ENCODE results near the gene SLC35E4.
A peak's percentile ranks its signal among the peaks of the same experiment; 100 is the strongest.

SLC35E4 gene

GRCh38 chr22:30685178-30685577 is 49.6 kb downstream of the SLC35E4 start:
- Histone ChIP-seq H3K4me1 (ENCODE audit: control insufficient read depth, insufficient read depth, low read length) (peaks cover 1% of the 10 kb centered on the region; the same call in 1 of the 2 replicates), H3K27me3 (ENCODE audit: control insufficient read depth, insufficient read depth, low read length) (no peaks in the 10 kb centered on the region), H3K4me3 (ENCODE audit: low read length) (no peak overlapping the region), H3K36me3 (ENCODE audit: control insufficient read depth, insufficient read depth, low read length) (no peaks in the 10 kb centered on the region), H3K27ac (ENCODE audit: low read length) (no peak overlapping the region), H3K9me3 (ENCODE audit: control insufficient read depth, insufficient read depth, low read length) (no peaks in the 10 kb centered on the region; the same call in 1 of the 2 replicates)
- DNase-seq (ENCODE audit: low read depth, low spot score): no peak
- WGBS (ENCODE audit: insufficient coverage, insufficient read length): no CpG with 5 or more reads among the region's 7 CpGs

- Histone ChIP-seq H3K4me1 (ENCODE audit: control insufficient read depth, insufficient read depth, low read length) (no peaks in the 10 kb centered on the region), H3K36me3 (ENCODE audit: control insufficient read depth, insufficient read depth, low read length) (no peaks in the 10 kb centered on the region), H3K27me3 (ENCODE audit: control insufficient read depth, insufficient read depth, low read length) (no peaks in the 10 kb centered on the region), H3K9me3 (ENCODE audit: control insufficient read depth, insufficient read depth, low read length) (no peaks in the 10 kb centered on the region; the same call in 1 of the 2 replicates), H3K27ac (ENCODE audit: low read length) (no peak overlapping the region), H3K4me3 (ENCODE audit: low read length) (no peak overlapping the region)
- WGBS (ENCODE audit: insufficient coverage, insufficient read length): no CpG with 5 or more reads among the region's 4 CpGs
- no peak for DNase-seq (ENCODE audit: low read depth, low spot score)
These were observed 51.8 kb downstream of the SLC35E4 start for GRCh38 chr22:30687358-30687757.

- no CpG with 5 or more reads among the region's 1 CpG for WGBS (ENCODE audit: insufficient coverage, insufficient read length)
- 0 out of 2 replicates have a peak, but pooled peaks cover 1% of the 10 kb centered on the region for H3K4me1 ChIP-seq (ENCODE audit: control insufficient read depth, insufficient read depth, low read length)
- no peak overlapping the region for H3K27ac ChIP-seq (ENCODE audit: low read length)
- H3K9me3 ChIP-seq (ENCODE audit: control insufficient read depth, insufficient read depth, low read length): no peaks in the 10 kb centered on the region
- no peak overlapping the region for H3K4me3 ChIP-seq (ENCODE audit: low read length)
- no peaks in the 10 kb centered on the region for H3K27me3 ChIP-seq (ENCODE audit: control insufficient read depth, insufficient read depth, low read length)
- no peak for DNase-seq (ENCODE audit: low read depth, low spot score)
- no peaks in the 10 kb centered on the region for H3K36me3 ChIP-seq (ENCODE audit: control insufficient read depth, insufficient read depth, low read length)
These were observed 54.0 kb downstream of the SLC35E4 start for GRCh38 chr22:30689622-30690021.

GRCh38 chr22:30691204-30691603 is 55.6 kb downstream of the SLC35E4 start:
- Histone ChIP-seq H3K36me3 (ENCODE audit: control insufficient read depth, insufficient read depth, low read length) (no peaks in the 10 kb centered on the region), H3K4me3 (ENCODE audit: low read length) (no peak overlapping the region), H3K27me3 (ENCODE audit: control insufficient read depth, insufficient read depth, low read length) (peaks cover 9% of the 10 kb centered on the region; the same call in 1 of the 2 replicates), H3K27ac (ENCODE audit: low read length) (no peak overlapping the region), H3K9me3 (ENCODE audit: control insufficient read depth, insufficient read depth, low read length) (no peaks in the 10 kb centered on the region), H3K4me1 (ENCODE audit: control insufficient read depth, insufficient read depth, low read length) (peaks cover 1% of the 10 kb centered on the region; the same call in 1 of the 2 replicates)
- no peak for DNase-seq (ENCODE audit: low read depth, low spot score)
- no CpG with 5 or more reads among the region's 1 CpG for WGBS (ENCODE audit: insufficient coverage, insufficient read length)

- no peaks in the 10 kb centered on the region for H3K36me3 ChIP-seq (ENCODE audit: control insufficient read depth, insufficient read depth, low read length)
- peak overlapping the region; percentile 64 for H3K4me3 ChIP-seq (ENCODE audit: low read length)
- no peak for DNase-seq (ENCODE audit: low read depth, low spot score)
- no peaks in the 10 kb centered on the region for H3K9me3 ChIP-seq (ENCODE audit: control insufficient read depth, insufficient read depth, low read length)
- peaks cover 9% of the 10 kb centered on the region; the same call in 1 of the 2 replicates for H3K27me3 ChIP-seq (ENCODE audit: control insufficient read depth, insufficient read depth, low read length)
- WGBS (ENCODE audit: insufficient coverage, insufficient read length): no CpG with 5 or more reads among the region's 38 CpGs
- no peak overlapping the region for H3K27ac ChIP-seq (ENCODE audit: low read length)
- H3K4me1 ChIP-seq (ENCODE audit: control insufficient read depth, insufficient read depth, low read length): peaks cover 1% of the 10 kb centered on the region; the same call in 1 of the 2 replicates
These were observed 58.6 kb downstream of the SLC35E4 start for GRCh38 chr22:30694171-30694639.

- no peak for DNase-seq (ENCODE audit: low read depth, low spot score)
- Histone ChIP-seq H3K36me3 (ENCODE audit: control insufficient read depth, insufficient read depth, low read length) (no peaks in the 10 kb centered on the region), H3K9me3 (ENCODE audit: control insufficient read depth, insufficient read depth, low read length) (no peaks in the 10 kb centered on the region), H3K4me1 (ENCODE audit: control insufficient read depth, insufficient read depth, low read length) (peaks cover 1% of the 10 kb centered on the region; the same call in 1 of the 2 replicates), H3K27me3 (ENCODE audit: control insufficient read depth, insufficient read depth, low read length) (peaks cover 9% of the 10 kb centered on the region; the same call in 1 of the 2 replicates), H3K4me3 (ENCODE audit: low read length) (peak within 1 kb of the TSS; percentile 76), H3K27ac (ENCODE audit: low read length) (no peak within 1 kb of the TSS)
- WGBS (ENCODE audit: insufficient coverage, insufficient read length): no CpG with 5 or more reads among the region's 88 CpGs
These were observed 59.2 kb downstream of the SLC35E4 start, which contains the start of gene OSBP2 for GRCh38 chr22:30694640-30695350. OSBP2 (plus strand) TSS chr22:30694874; CDS start chr22:30694910, 36 bp downstream.

GRCh38 chr22:30695351-30695851 is 59.8 kb downstream of the SLC35E4 start:
- Histone ChIP-seq H3K36me3 (ENCODE audit: control insufficient read depth, insufficient read depth, low read length) (no peaks in the 10 kb centered on the region), H3K27ac (ENCODE audit: low read length) (no peak overlapping the region), H3K4me3 (ENCODE audit: low read length) (peak overlapping the region; percentile 76), H3K4me1 (ENCODE audit: control insufficient read depth, insufficient read depth, low read length) (peaks cover 1% of the 10 kb centered on the region; the same call in 1 of the 2 replicates), H3K27me3 (ENCODE audit: control insufficient read depth, insufficient read depth, low read length) (peaks cover 9% of the 10 kb centered on the region; the same call in 1 of the 2 replicates), H3K9me3 (ENCODE audit: control insufficient read depth, insufficient read depth, low read length) (no peaks in the 10 kb centered on the region)
- no peak for DNase-seq (ENCODE audit: low read depth, low spot score)
- WGBS (ENCODE audit: insufficient coverage, insufficient read length): no CpG with 5 or more reads among the region's 15 CpGs

- no peak for DNase-seq (ENCODE audit: low read depth, low spot score)
- no peaks in the 10 kb centered on the region for H3K9me3 ChIP-seq (ENCODE audit: control insufficient read depth, insufficient read depth, low read length)
- H3K27me3 ChIP-seq (ENCODE audit: control insufficient read depth, insufficient read depth, low read length): peaks cover 9% of the 10 kb centered on the region; the same call in 1 of the 2 replicates
- H3K4me3 ChIP-seq (ENCODE audit: low read length): no peak overlapping the region
- H3K27ac ChIP-seq (ENCODE audit: low read length): no peak overlapping the region
- peaks cover 1% of the 10 kb centered on the region; the same call in 1 of the 2 replicates for H3K4me1 ChIP-seq (ENCODE audit: control insufficient read depth, insufficient read depth, low read length)
- no CpG with 5 or more reads among the region's 7 CpGs for WGBS (ENCODE audit: insufficient coverage, insufficient read length)
- no peaks in the 10 kb centered on the region for H3K36me3 ChIP-seq (ENCODE audit: control insufficient read depth, insufficient read depth, low read length)
These were observed 60.5 kb downstream of the SLC35E4 start for GRCh38 chr22:30695871-30696655.
